PC-9 (cell line): ENCODE measurements around the gene EDNRB. TPM values are rescaled to one million over a fixed set of nuclear protein-coding genes. Genes with fewer than 3 reads are reported as not detected.

Experiments
- BruUV-seq: library from RNA; stranded (reverse); fragments of 400-500 nt; replicated peaks from 2 replicates; lab custom pipeline; 2021; lab: Mats Ljungman, UMichigan
- CTCF ChIA-PET: fragments of 300-600 bp; sonication (Branson Sonifier 250); formaldehyde crosslinking; loops from one replicate; lab custom pipeline; 2022; ENCODE audit warnings: antibody characterized with exemption; lab: Charles Lee
- POLR2A ChIA-PET: fragments of 300-600 bp; sonication (Branson Sonifier 250); formaldehyde crosslinking; loops from one replicate; lab custom pipeline; 2022; ENCODE audit warnings: antibody characterized with exemption; ENCODE audit not compliant: unreplicated experiment; lab: Charles Lee
- DNase-seq, 2 experiments: peaks; one replicate each; pipeline versions ENCODE4 v3.0.0 to v3.0.0-alpha.2; 2015 to 2022; ENCODE audit warnings: mixed read lengths in 1 of 2
- H2AFZ ChIP-seq: fragments of 200-600 bp; sonication (generic); 2 replicates; pipeline ENCODE4 v1.8.1; 2017; ENCODE audit warnings: antibody characterized with exemption
- H3F3A ChIP-seq: fragments of 200-600 bp; sonication (generic); 2 replicates; pipeline ENCODE4 v1.8.1; 2017; ENCODE audit warnings: antibody characterized with exemption, mild to moderate bottlenecking, low read depth; ENCODE audit not compliant: insufficient read depth
- H3K27ac ChIP-seq: fragments of 200-600 bp; sonication (generic); 2 replicates; pipeline ENCODE4 v1.6.1; 2016; ENCODE audit warnings: mixed run types
- H3K27me3 ChIP-seq: fragments of 200-600 bp; sonication (generic); 2 replicates; pipeline ENCODE4 v1.6.1; 2016; ENCODE audit warnings: low read depth, mixed run types; ENCODE audit not compliant: insufficient read depth
- H3K36me3 ChIP-seq: fragments of 200-600 bp; sonication (generic); 2 replicates; pipeline ENCODE4 v1.6.1; 2016; ENCODE audit warnings: low read depth, mixed run types
- H3K4me1 ChIP-seq: fragments of 200-600 bp; sonication (generic); replicated peaks from 2 replicates; pipeline ENCODE4 v1.6.1; 2016; ENCODE audit warnings: mixed run types; ENCODE audit not compliant: insufficient read depth
- H3K4me2 ChIP-seq: fragments of 200-600 bp; sonication (generic); 2 replicates; pipeline ENCODE4 v1.6.1; 2017; ENCODE audit warnings: mixed run types
- H3K4me3 ChIP-seq: fragments of 200-600 bp; sonication (generic); 2 replicates; pipeline ENCODE4 v1.6.1; 2016; ENCODE audit warnings: mixed run types
- H3K79me2 ChIP-seq: fragments of 200-600 bp; sonication (generic); 2 replicates; pipeline ENCODE4 v1.6.1; 2017; ENCODE audit warnings: low read depth, mixed run types
- H3K9me2 ChIP-seq: fragments of 200-600 bp; sonication (generic); 2 replicates; pipeline ENCODE4 v1.8.1; 2017; ENCODE audit warnings: mild to moderate bottlenecking; ENCODE audit not compliant: insufficient read depth
- H3K9me3 ChIP-seq: fragments of 200-600 bp; sonication (generic); 2 replicates; pipeline ENCODE4 v1.8.1; 2016; ENCODE audit warnings: low read depth; ENCODE audit not compliant: insufficient read depth
- H4K20me1 ChIP-seq: fragments of 200-600 bp; sonication (generic); 2 replicates; pipeline ENCODE4 v1.8.1; 2017; ENCODE audit not compliant: insufficient read depth
- CTCF ChIP-seq: fragments of 200-600 bp; sonication (generic); conservative IDR thresholded peaks from 2 replicates; pipeline ENCODE4 v1.6.1; 2017; ENCODE audit warnings: mixed run types, antibody characterized with exemption, mild to moderate bottlenecking, moderate library complexity
- EZH2 ChIP-seq: fragments of 200-600 bp; sonication (generic); IDR thresholded peaks from 2 replicates; pipeline ENCODE4 v1.8.0; 2017; ENCODE audit warnings: antibody characterized with exemption, low read depth
- intact Hi-C: fragments of 100-400 bp; cut with micrococcal nuclease; formaldehyde crosslinking; loops from one replicate; pipeline ENCODE4 v1.10.0; 2022; ENCODE audit not compliant: unreplicated experiment
- total RNA-seq: library from RNA; stranded (reverse); gene quantifications from 2 replicates; pipeline ENCODE4 v1.2.3, GENCODE V29; 2021

The EDNRB gene
- total RNA-seq, 1 experiment from 2014 or later: not detected

- H3K4me2 ChIP-seq: no peak overlapping the region
- DNase-seq: no peak
- TF ChIP-seq EZH2: no peak
- no peak for TF ChIP-seq CTCF
- no peak overlapping the region for H3K4me3 ChIP-seq
- H2AFZ ChIP-seq: no peak overlapping the region
- no peaks in the 10 kb centered on the region for H3K36me3 ChIP-seq
- no peaks in the 10 kb centered on the region for H4K20me1 ChIP-seq
- no peaks in the 10 kb centered on the region for H3F3A ChIP-seq
- CTCF ChIA-PET: no interaction called here
- H3K9me3 ChIP-seq: no peaks in the 10 kb centered on the region
- POLR2A ChIA-PET: no interaction called here
- BruUV-seq: no TSS peak
- H3K27ac ChIP-seq: no peak overlapping the region
- intact Hi-C loops: no loop called here
- H3K4me1 ChIP-seq: no peaks in the 10 kb centered on the region
- H3K9me2 ChIP-seq: no peaks in the 10 kb centered on the region
- H3K79me2 ChIP-seq: no peaks in the 10 kb centered on the region
- H3K27me3 ChIP-seq: no peaks in the 10 kb centered on the region
Observed at GRCh38 chr13:77913003-77913402, 5.6 kb downstream of the EDNRB start.

- no peak for TF ChIP-seq EZH2
- TF ChIP-seq CTCF: no peak
- Histone ChIP-seq H3K9me3 (no peaks in the 10 kb centered on the region), H3K36me3 (no peaks in the 10 kb centered on the region), H3K4me3 (no peak overlapping the region), H3K27ac (no peak overlapping the region), H3K27me3 (no peaks in the 10 kb centered on the region), H3K4me2 (no peak overlapping the region), H3F3A (no peaks in the 10 kb centered on the region), H3K79me2 (no peaks in the 10 kb centered on the region), H2AFZ (no peak overlapping the region; the same call in 1 of the 2 replicates), H3K9me2 (no peaks in the 10 kb centered on the region), H3K4me1 (no peaks in the 10 kb centered on the region), H4K20me1 (no peaks in the 10 kb centered on the region)
- no TSS peak for BruUV-seq
- no peak for DNase-seq
- intact Hi-C loops: no loop called here
- ChIA-PET POLR2A (no interaction called here), CTCF (no interaction called here)
Observed at GRCh38 chr13:77911751-77912150, 6.9 kb downstream of the EDNRB start.

GRCh38 chr13:77909827-77910226 is 8.8 kb downstream of the EDNRB start:
- H3K79me2 ChIP-seq: no peaks in the 10 kb centered on the region

More at GRCh38 chr13:77909827-77910226, 8.8 kb downstream of the EDNRB start:
- H3F3A ChIP-seq: no peaks in the 10 kb centered on the region
- no peak overlapping the region for H3K4me2 ChIP-seq
- H4K20me1 ChIP-seq: no peaks in the 10 kb centered on the region
- ChIA-PET POLR2A (no interaction called here), CTCF (no interaction called here)
- H3K9me2 ChIP-seq: no peaks in the 10 kb centered on the region
- no peaks in the 10 kb centered on the region for H3K27me3 ChIP-seq
- intact Hi-C loops: no loop called here
- DNase-seq: no peak
- no peak overlapping the region for H3K4me3 ChIP-seq
- H3K36me3 ChIP-seq: no peaks in the 10 kb centered on the region
- no peak overlapping the region for H3K27ac ChIP-seq
- H2AFZ ChIP-seq: no peak overlapping the region; the same call in 1 of the 2 replicates
- no peaks in the 10 kb centered on the region for H3K9me3 ChIP-seq
- no TSS peak for BruUV-seq
- no peak for TF ChIP-seq CTCF
- no peak for TF ChIP-seq EZH2
- no peaks in the 10 kb centered on the region for H3K4me1 ChIP-seq
